ENCODE data around the gene KIF21B. TPM values are rescaled to one million over a fixed set of nuclear protein-coding genes. Genes with fewer than 3 reads are reported as not detected.

The KIF21B gene
- total and polyA plus RNA-seq, 2 of the 4 experiments (the other 2 are of a cell fraction) = 0.36 to 0.55 TPM

- H2BK20ac ChIP-seq (ENCODE audit: low read depth, low read length) = no peak overlapping the region
- H4K5ac ChIP-seq (ENCODE audit: low read depth, low read length) = no peak overlapping the region
- ChIA-PET CTCF (interaction anchor here (2.4 kb wide), 1 partner anchor 17 kb away, joined by 8 read pairs; no protein-coding TSS in a partner anchor), POLR2A (ENCODE audit: unreplicated experiment) (no interaction called here)
- H3K18ac ChIP-seq (ENCODE audit: low read depth, low read length) = no peak overlapping the region
- no peak overlapping the region for H2BK5ac ChIP-seq (ENCODE audit: low read depth, low read length, poor library complexity, severe bottlenecking)
- H3K27me3 ChIP-seq (ENCODE audit: control insufficient read depth, insufficient read depth, low read length) = peaks cover 7% of the 10 kb centered on the region; the same call in 1 of the 2 replicates
- H3K4me3 ChIP-seq (ENCODE audit: insufficient read depth, low read depth, low read length) = no peak overlapping the region
- ATAC-seq (ENCODE audit: low read depth) (no peak), DNase-seq (no peak)
- TF ChIP-seq BHLHE40 (IDR thresholded peaks at IDR 0.05; ENCODE audit: low read depth, low read length) (no peak), SMC3 (IDR thresholded peaks at IDR 0.05; ENCODE audit: low read depth, low read length) (no peak), ELK1 (IDR thresholded peaks at IDR 0.05; ENCODE audit: borderline replicate concordance, low read depth, low read length) (no peak)
- H2BK120ac ChIP-seq (ENCODE audit: low read depth, low read length) = no peak overlapping the region
- no peak overlapping the region for H3K9ac ChIP-seq (ENCODE audit: low read depth, low read length)
- H2AFZ ChIP-seq (replicated peaks; ENCODE audit: low read length, poor library complexity) = no peak overlapping the region
- no CpG with 5 or more reads among the region's 4 CpGs for WGBS, 2 experiments (ENCODE audit: extremely low coverage in 2 of 2, insufficient read length in 1 of 2)
- H2BK15ac ChIP-seq (ENCODE audit: low read depth, low read length) = no peak overlapping the region
- no peaks in the 10 kb centered on the region for H3K79me1 ChIP-seq (ENCODE audit: low read depth in 1 of 2, low read length in 2 of 2)
- H3K27ac ChIP-seq (ENCODE audit: insufficient read depth, low read length) = no peak overlapping the region
- H4K8ac ChIP-seq (ENCODE audit: low read depth in 2 of 2, low read length in 2 of 2) = no peak overlapping the region
- in situ Hi-C loops (cut with MboI; ENCODE audit: low sequenced_read_pairs) (no loop called here), dilution Hi-C loops (cut with HindIII; ENCODE audit: low sequenced_read_pairs, unreplicated experiment) (no loop called here), intact Hi-C loops (cut with micrococcal nuclease) (no loop called here)
- H3K4ac ChIP-seq (ENCODE audit: low read depth, low read length) = no peak overlapping the region
- H4K91ac ChIP-seq (ENCODE audit: insufficient read depth, low read depth, low read length) = no peak overlapping the region
- no peak overlapping the region for H3K56ac ChIP-seq (ENCODE audit: extremely low read depth, insufficient read depth, low read length)
- H4K20me1 ChIP-seq (ENCODE audit: insufficient read depth, low read length) = no peaks in the 10 kb centered on the region; the same call in 1 of the 2 replicates
- no peaks in the 10 kb centered on the region for H3K9me3 ChIP-seq (ENCODE audit: control insufficient read depth, insufficient read depth, low read length)
- H3K4me1 ChIP-seq (ENCODE audit: control insufficient read depth, insufficient read depth, low read length) = no peaks in the 10 kb centered on the region
- no peak overlapping the region for H3K4me2 ChIP-seq (ENCODE audit: low read depth, low read length)
- no peak overlapping the region for H2AK5ac ChIP-seq (ENCODE audit: low read depth, low read length)
- no TSS peak for BruUV-seq (replicated peaks)
- H3K14ac ChIP-seq (replicated peaks; ENCODE audit: low read depth, low read length) = no peak overlapping the region
- no peak overlapping the region for H2AK9ac ChIP-seq (replicated peaks; ENCODE audit: low read depth, low read length, poor library complexity)
- no peak overlapping the region for H3K23ac ChIP-seq (ENCODE audit: low read depth, low read length)
- no peaks in the 10 kb centered on the region for H3K9me1 ChIP-seq (ENCODE audit: insufficient read depth, low read length)
- no peaks in the 10 kb centered on the region for H3K36me3 ChIP-seq (ENCODE audit: control insufficient read depth, insufficient read depth, low read length)
Measured at GRCh38 chr1:200989337-200989736, 34.2 kb downstream of the KIF21B start.

Data from IMR-90 (cell line).